ENCODE data around the gene KIAA1328.

KIAA1328 gene

DNA sequence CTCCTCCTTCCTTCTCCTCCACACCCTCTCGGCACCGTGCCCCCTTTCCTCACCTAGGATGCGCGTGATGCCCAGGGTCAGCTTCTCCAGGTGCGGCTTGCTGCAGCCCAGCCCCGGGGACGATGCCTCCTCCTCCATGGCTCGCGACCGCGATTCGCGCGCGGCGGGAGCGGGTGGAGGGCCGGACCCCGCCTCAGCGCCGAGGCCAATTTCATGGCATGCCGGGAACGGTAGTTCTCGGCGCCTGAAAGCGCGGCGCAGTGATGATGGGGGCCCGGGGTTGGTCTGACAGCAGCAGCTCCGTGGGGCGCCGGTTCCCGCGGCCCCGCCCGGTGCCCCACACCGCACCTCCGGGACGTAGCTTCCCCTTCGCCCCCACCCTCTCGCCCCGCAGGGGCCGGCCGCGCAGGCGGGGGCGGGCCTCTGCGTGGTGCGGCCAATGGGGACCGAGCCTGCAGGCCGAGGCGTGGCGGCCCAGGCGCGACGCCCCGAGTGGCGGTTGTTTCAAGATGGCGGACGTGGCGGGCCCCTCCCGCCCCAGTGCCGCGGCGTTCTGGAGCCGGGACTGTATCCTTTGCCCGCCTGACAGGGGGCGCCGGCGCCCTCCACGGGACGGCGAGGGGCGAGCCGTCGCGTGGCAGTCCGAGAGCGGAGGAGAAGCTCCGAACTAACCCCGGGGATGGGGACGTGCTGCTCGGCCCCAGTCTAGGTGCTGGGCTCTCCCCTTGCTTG lies at the start of gene KIAA1328, which contains the start of gene TPGS2:
KIAA1328 (plus strand) TSS at position 498 of the 732 bp plus-strand sequence; CDS start at position 510, 12 bp downstream.
TPGS2 (minus strand) TSS at position 373 of the 732 bp plus-strand sequence; CDS start at position 138, 235 bp downstream.
- H3K36me3 Mint-ChIP-seq (ENCODE audit: low read depth), result peaks cover 27% of the 10 kb centered on the region
- TF ChIP-seq, protein P1, sequence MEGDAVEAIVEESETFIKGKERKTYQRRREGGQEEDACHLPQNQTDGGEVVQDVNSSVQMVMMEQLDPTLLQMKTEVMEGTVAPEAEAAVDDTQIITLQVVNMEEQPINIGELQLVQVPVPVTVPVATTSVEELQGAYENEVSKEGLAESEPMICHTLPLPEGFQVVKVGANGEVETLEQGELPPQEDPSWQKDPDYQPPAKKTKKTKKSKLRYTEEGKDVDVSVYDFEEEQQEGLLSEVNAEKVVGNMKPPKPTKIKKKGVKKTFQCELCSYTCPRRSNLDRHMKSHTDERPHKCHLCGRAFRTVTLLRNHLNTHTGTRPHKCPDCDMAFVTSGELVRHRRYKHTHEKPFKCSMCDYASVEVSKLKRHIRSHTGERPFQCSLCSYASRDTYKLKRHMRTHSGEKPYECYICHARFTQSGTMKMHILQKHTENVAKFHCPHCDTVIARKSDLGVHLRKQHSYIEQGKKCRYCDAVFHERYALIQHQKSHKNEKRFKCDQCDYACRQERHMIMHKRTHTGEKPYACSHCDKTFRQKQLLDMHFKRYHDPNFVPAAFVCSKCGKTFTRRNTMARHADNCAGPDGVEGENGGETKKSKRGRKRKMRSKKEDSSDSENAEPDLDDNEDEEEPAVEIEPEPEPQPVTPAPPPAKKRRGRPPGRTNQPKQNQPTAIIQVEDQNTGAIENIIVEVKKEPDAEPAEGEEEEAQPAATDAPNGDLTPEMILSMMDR (IDR thresholded peaks at IDR 0.05; ENCODE audit: unreplicated experiment in 3 of 3), result peak; percentile 40 to 61 (median 53)
- H3K9me3 Mint-ChIP-seq, result no peaks in the 10 kb centered on the region
- peaks cover 27% of the 10 kb centered on the region for H3K4me1 Mint-ChIP-seq
- H3K27ac Mint-ChIP-seq, result peak within 1 kb of the TSS; percentile 81 to 96 (median 93)
- no peaks in the 10 kb centered on the region for H3K27me3 Mint-ChIP-seq (ENCODE audit: low read depth)
- H3K4me3 Mint-ChIP-seq, result peak within 1 kb of the TSS; percentile 93 to 99 (median 98)

DNA sequence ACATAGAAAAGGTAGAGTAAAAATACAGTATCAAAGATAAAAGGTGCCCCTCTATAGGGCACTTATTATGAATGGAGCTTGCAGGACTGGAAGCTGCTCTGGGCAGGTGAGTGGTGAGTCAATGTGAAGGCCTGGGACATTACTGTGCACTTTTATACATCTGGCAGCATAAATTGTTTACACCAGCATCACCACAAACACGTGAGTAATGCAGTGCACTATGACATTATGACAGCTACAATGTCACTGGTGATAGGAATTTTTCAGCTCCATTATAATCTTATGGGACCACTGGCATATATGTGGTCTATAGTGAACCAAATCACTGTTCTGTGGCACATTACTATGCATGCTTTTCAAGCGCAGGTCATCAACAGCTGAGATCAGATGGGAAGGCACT lies 48.2 kb upstream of the KIAA1328 start:
- H3K4me1 Mint-ChIP-seq, result no peaks in the 10 kb centered on the region
- TF ChIP-seq, protein P1 (IDR thresholded peaks at IDR 0.05; ENCODE audit: unreplicated experiment in 3 of 3), result no peak
- peaks cover 15% of the 10 kb centered on the region for H3K36me3 Mint-ChIP-seq (ENCODE audit: low read depth)
- peaks cover 5% of the 10 kb centered on the region for H3K27me3 Mint-ChIP-seq (ENCODE audit: low read depth)
- H3K4me3 Mint-ChIP-seq, result no peak overlapping the region
- H3K9me3 Mint-ChIP-seq, result no peaks in the 10 kb centered on the region
- H3K27ac Mint-ChIP-seq, result no peak overlapping the region

DNA sequence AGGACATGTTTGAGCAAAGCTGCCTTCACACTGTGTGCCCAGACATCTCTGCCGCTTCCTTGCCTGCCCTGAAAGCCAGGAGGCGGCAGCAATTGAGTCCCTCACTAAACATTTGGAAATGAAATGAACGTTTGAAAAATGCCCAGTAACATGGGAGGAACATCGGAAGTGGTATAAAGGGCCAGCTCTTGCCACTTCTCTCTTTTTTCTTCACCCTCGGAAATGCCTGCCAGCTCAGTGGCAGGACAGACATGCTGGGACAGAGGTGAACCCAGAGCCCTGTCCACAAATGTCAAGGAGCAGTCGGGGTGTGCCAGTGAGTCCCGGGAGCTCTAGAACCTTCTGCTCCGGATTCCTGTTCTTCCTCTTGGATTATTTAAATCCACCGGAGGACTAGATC lies 46.2 kb upstream of the KIAA1328 start:
- H3K4me3 Mint-ChIP-seq, result no peak overlapping the region
- no peaks in the 10 kb centered on the region for H3K9me3 Mint-ChIP-seq
- no peak overlapping the region for H3K27ac Mint-ChIP-seq
- H3K4me1 Mint-ChIP-seq, result no peaks in the 10 kb centered on the region
- TF ChIP-seq, protein P1 (IDR thresholded peaks at IDR 0.05; ENCODE audit: unreplicated experiment in 3 of 3), result no peak
- peaks cover 22% of the 10 kb centered on the region for H3K36me3 Mint-ChIP-seq (ENCODE audit: low read depth)
- H3K27me3 Mint-ChIP-seq (ENCODE audit: low read depth), result peaks cover under 1% of the 10 kb centered on the region

DNA sequence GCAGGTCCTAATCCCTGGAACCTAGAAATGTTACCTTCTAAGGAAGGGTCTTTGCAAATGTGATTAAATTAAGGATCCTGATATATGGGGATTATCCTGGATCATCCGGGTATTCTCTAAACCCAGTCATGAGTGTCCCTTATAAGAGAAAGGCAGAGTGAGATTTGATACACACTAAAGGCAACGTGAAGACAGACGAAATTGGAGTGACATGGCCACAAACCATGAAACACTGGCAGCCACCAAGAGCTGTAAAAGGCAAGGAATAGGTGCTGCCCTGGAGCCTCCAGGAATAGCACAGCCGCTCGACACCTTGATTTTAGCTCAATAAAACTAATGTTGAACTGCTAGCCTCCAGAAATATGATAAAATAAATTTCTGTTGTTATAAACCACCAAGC lies 45.1 kb upstream of the KIAA1328 start:
- peaks cover 16% of the 10 kb centered on the region for H3K36me3 Mint-ChIP-seq (ENCODE audit: low read depth)
- no peaks in the 10 kb centered on the region for H3K4me1 Mint-ChIP-seq
- no peak overlapping the region for H3K27ac Mint-ChIP-seq
- TF ChIP-seq, protein P1 (IDR thresholded peaks at IDR 0.05; ENCODE audit: unreplicated experiment in 3 of 3), result no peak
- H3K4me3 Mint-ChIP-seq, result no peak overlapping the region
- H3K9me3 Mint-ChIP-seq, result no peaks in the 10 kb centered on the region
- H3K27me3 Mint-ChIP-seq (ENCODE audit: low read depth), result no peaks in the 10 kb centered on the region

DNA sequence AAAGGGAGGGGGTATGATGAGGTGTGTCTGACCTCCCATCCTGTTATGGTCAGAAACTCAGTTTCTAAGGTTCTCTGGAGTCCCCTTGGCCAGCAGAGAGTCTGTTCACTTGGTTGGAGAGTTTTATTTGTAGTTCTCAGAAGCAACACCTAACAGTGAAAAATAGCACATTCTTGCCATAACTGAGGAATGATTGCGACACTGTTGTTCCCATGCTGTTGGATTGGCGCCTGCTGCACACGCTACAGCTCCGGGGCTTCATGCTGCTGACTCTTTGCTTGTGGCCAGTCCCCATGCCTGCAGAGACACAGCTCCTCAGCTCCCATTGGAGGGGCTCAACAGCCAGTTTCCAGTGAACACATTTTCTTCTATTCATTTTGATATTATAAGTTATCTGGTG lies 42.2 kb upstream of the KIAA1328 start:
- Mint-ChIP-seq H3K36me3 (ENCODE audit: low read depth) (peaks cover 40% of the 10 kb centered on the region), H3K27ac (no peak overlapping the region), H3K27me3 (ENCODE audit: low read depth) (no peaks in the 10 kb centered on the region), H3K4me1 (no peaks in the 10 kb centered on the region), H3K9me3 (no peaks in the 10 kb centered on the region), H3K4me3 (no peak overlapping the region)
- TF ChIP-seq, protein P1 (IDR thresholded peaks at IDR 0.05; ENCODE audit: unreplicated experiment in 3 of 3), result no peak
